C4-2B (cell line): ENCODE data around the gene PGP.

Experiments used
- ZFX ChIP-seq: fragments of 450-650 bp; IDR thresholded peaks from 2 replicates; pipeline ENCODE4 v1.6.1; 2017
- TF ChIP-seq, protein P1 (sequence below): fragments of 450-650 bp; conservative IDR thresholded peaks from 2 replicates; pipeline ENCODE4 v1.5.1; 2017; ENCODE audit warnings: mild to moderate bottlenecking

DNA sequence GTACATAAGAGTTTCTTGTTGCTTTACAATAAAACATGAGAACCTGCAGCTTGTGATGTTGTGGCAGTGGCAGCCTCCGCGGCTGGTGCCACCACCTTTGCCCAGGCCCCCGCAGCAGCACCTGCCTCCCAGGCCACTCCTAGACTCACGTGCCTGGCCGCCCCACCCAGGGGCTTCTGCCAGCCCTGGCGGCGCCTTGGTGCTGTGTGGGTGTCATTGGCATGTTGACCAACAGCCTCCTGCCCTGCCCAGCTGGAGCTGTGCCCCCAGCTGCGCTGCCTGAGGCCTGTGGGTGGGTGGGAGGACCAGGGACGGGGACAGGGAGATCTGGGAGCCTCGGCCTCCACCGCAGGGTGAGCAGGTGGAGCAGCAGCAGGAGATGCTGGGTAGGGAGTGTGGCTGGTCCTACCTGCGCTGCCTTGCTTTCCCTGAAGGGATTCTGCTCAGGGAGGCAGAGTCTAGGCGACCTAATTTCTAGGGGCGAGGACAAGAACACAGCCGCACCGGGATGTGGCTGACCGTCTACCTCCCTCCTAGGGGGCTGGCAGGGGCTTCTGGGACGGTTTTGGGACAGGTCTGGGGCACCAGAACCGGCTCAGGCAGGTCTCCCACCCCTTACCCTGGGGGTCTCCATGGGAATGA lies 21.2 kb upstream of the PGP start:
- TF ChIP-seq, protein P1, sequence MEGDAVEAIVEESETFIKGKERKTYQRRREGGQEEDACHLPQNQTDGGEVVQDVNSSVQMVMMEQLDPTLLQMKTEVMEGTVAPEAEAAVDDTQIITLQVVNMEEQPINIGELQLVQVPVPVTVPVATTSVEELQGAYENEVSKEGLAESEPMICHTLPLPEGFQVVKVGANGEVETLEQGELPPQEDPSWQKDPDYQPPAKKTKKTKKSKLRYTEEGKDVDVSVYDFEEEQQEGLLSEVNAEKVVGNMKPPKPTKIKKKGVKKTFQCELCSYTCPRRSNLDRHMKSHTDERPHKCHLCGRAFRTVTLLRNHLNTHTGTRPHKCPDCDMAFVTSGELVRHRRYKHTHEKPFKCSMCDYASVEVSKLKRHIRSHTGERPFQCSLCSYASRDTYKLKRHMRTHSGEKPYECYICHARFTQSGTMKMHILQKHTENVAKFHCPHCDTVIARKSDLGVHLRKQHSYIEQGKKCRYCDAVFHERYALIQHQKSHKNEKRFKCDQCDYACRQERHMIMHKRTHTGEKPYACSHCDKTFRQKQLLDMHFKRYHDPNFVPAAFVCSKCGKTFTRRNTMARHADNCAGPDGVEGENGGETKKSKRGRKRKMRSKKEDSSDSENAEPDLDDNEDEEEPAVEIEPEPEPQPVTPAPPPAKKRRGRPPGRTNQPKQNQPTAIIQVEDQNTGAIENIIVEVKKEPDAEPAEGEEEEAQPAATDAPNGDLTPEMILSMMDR = no peak
- no peak for TF ChIP-seq ZFX
